CD1c-positive myeloid dendritic cell (primary cell): ENCODE measurements around the gene HOXA10.

Source experiments
- DNase-seq: peaks from one replicate; pipeline ENCODE4 v3.0.0-alpha.2; 2016; ENCODE audit errors: extremely low spot score

Gene HOXA10

GRCh38 chr7:27166531-27167505 lies 7.3 kb downstream of the HOXA10 start:
- DNase-seq = no peak

DNA sequence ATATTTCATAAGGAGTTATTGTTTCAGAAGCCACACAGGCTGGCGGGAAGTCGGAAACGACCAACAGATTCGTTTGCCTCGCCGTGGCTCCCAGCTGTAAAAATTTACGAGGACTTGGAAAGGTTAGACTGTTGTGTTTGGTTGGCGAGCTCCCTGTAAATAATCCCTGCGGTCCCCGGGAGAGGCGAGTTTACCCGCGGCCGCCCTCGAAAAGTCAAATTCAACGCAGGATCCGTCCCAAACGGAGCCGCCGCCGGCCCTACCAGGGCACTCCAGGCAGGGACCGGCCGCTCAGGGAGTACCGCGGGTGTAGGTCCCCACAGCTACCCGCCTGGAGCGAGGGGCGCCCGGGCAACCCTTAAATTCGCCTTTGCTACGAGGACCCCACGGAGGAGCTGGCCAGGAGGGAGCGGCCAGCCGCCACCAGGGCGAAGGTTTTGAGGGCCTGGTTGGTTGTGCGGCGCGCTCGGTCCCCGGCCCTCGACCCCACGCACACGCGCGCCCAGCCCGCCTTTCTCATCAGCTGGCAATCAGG lies 8.1 kb downstream of the HOXA10 start:
- DNase-seq = no peak

GRCh38 chr7:27165089-27165995 lies 8.8 kb downstream of the HOXA10 start, which contains the start of gene HOXA9:
HOXA9 (minus strand) TSS chr7:27165537; CDS start chr7:27165457, 80 bp downstream.
- peak; percentile 90 for DNase-seq

DNA sequence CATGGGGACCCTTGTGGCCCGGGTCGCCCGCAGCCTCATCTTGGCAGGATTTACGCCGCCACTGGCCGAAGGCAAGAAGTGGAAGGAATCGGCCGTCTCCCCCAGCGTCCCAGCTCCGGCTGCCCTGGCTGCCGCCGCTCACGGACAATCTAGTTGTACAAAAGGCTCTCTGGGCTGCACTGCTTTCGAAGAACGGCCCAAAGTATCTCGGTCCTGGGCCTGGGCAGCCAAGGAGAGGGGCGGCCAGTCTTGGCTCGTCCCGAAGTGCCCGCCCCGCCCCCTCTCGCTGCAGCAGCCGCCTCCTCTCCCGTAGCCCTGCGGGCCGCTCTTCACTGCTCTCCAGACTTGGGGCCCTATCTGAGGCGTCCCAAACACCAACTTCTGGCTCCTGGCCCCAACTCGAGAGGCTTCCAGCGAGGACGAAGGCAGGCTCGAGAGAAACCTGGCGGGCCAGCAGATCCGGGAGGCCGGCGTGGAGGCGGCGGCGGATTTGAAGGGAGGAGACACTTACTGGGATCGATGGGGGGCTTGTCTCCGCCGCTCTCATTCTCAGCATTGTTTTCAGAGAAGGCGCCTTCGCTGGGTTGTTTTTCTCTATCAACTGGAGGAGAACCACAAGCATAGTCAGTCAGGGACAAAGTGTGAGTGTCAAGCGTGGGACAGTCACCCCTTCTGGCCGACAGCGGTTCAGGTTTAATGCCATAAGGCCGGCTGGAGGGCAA lies 9.6 kb downstream of the HOXA10 start:
- DNase-seq = no peak

- no peak for DNase-seq
Measured at GRCh38 chr7:27164045-27164366, 10.1 kb downstream of the HOXA10 start.

- no peak for DNase-seq
Measured at GRCh38 chr7:27163288-27164044, 10.7 kb downstream of the HOXA10 start.

GRCh38 chr7:27162561-27163287 lies 11.4 kb downstream of the HOXA10 start:
- DNase-seq = no peak

GRCh38 chr7:27161721-27162560 lies 12.2 kb downstream of the HOXA10 start:
- no peak for DNase-seq

DNA sequence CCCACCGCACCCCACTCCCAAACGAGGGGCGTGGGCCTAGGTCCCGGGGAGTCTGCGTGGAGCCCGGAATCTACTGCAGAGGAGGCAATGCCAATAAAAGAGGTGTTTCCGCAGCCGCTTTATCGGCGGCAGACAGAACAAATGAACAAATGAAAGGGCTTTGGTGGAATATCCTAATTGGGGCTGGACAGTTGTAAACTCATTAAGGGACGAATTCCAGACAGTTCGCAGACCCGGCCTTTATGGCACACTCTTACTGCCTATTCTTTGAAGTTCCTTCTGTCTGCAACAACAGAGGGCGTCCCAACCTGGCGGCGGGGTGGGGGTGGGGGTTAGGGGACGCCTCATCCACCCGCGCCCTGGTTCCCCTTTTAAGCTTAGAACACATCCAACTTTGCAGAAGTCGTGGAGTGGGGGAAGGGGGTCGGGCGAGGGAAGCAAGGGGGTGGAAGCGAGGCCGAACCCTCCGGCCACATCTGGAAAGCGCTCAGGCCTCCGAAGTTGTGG lies 12.9 kb downstream of the HOXA10 start:
- peak; percentile 82 for DNase-seq

GRCh38 chr7:27160546-27161213 lies 13.4 kb downstream of the HOXA10 start:
- DNase-seq = peak; percentile 91

GRCh38 chr7:27160145-27160545 lies 14.0 kb downstream of the HOXA10 start:
- no peak for DNase-seq

DNA sequence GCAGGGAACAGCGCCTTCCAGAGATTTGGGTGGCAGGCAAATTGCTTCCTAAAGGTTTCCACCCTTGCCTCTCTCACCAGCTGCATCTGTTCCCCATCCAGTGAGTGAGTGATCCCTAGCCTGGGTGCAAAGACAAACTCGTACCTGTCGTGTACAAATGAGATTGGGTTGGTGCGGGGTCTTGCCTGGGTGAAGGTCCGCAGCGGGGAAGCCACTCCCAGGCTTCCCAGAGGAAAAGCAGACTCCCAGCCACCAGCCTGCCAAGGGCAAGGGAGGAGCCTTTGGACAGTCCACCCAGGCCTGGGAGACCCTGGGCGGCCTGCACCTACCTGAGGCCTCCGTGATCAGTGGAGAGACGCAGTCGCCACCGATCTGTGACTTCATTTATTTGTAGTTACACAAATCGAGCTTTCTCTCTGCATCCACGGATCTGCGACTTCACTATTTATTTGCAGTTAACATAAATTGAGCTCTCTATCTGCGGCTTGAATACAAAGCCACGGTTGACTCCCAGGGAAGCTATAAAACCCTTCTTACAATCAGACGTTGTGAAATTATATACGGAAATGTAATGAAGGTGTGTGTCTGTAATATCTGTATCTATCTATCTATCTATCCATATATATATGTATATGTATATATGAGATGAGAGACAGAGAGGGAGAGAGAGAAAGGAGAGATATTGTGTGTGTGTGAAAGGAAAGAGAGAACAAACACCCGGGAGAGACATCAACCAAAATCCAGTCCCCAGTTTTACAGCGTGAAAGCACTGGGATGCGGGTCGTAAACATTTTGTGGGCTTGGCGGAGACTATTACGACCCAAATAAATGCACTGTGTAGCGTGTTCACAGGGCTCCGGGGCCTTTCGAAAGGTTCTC lies 14.6 kb downstream of the HOXA10 start:
- no peak for DNase-seq

DNA sequence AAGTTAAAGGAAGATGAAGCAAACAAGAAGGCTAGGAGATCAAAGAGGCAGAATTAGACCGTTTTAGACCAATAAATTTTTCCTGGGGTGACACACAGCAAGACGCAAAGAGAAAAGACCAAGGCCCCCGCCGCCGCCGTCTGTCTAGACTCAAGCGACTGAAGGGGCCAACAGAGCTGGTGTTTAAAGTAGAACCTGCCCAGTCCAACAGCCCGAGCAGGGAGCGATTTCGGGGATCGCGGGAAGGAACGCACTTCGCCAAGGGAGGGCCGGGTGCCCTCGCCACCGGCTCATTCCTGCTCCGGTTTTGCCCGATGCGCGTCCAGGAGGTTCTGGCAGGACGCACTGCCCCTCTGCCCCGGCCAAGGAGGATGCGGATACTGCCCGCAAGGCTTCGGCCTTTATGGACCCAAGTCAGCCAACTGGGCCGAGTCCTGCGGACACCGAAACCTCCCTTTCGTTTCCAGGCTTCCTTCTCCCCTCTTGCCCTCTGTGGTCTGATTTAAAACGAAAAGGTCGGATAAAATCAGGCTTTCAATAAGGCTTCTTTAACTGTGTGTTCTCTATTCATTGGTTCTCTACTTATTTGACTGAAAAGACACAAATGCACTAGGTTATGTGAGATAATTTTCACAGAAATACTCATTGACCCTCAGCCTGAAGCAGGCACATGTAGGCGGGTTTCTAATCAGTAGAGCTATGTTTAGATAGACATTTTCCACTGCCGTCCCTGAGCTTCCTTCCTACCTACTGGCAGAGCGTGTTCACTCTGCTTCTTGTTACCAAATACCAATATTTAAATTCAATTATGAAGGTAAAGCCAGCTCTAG lies 15.5 kb downstream of the HOXA10 start:
- DNase-seq = no peak

GRCh38 chr7:27157702-27158431 lies 16.3 kb downstream of the HOXA10 start:
- DNase-seq = no peak

GRCh38 chr7:27156916-27157701 lies 17.0 kb downstream of the HOXA10 start:
- no peak for DNase-seq
